ENCODE data around the gene NME9.

- TF ChIP-seq POLR2A (IDR thresholded peaks at IDR 0.05; ENCODE audit: low read depth, low read length) (no peak), POLR2AphosphoS5 (IDR thresholded peaks at IDR 0.05; ENCODE audit: low read depth, low read length) (no peak), PAX5 (IDR thresholded peaks at IDR 0.05; ENCODE audit: insufficient read depth, low read length, severe bottlenecking) (no peak), SPI1 (IDR thresholded peaks at IDR 0.05; ENCODE audit: low read depth, low read length) (no peak)
Measured at GRCh38 chr3:138378990-138379389, 49.3 kb upstream of the NME9 start.
